Activated CD4-positive, alpha-beta T cell treated with anti-CD3 and anti-CD28 coated beads for 24 hours (primary cell): ENCODE measurements around the gene C6orf47.

Experiments
- DNase-seq, 2 donors: peaks; one replicate each; pipeline ENCODE4 v3.0.0-alpha.2; 2020; ENCODE audit warnings: low read depth in 2 of 2

Gene C6orf47

DNA sequence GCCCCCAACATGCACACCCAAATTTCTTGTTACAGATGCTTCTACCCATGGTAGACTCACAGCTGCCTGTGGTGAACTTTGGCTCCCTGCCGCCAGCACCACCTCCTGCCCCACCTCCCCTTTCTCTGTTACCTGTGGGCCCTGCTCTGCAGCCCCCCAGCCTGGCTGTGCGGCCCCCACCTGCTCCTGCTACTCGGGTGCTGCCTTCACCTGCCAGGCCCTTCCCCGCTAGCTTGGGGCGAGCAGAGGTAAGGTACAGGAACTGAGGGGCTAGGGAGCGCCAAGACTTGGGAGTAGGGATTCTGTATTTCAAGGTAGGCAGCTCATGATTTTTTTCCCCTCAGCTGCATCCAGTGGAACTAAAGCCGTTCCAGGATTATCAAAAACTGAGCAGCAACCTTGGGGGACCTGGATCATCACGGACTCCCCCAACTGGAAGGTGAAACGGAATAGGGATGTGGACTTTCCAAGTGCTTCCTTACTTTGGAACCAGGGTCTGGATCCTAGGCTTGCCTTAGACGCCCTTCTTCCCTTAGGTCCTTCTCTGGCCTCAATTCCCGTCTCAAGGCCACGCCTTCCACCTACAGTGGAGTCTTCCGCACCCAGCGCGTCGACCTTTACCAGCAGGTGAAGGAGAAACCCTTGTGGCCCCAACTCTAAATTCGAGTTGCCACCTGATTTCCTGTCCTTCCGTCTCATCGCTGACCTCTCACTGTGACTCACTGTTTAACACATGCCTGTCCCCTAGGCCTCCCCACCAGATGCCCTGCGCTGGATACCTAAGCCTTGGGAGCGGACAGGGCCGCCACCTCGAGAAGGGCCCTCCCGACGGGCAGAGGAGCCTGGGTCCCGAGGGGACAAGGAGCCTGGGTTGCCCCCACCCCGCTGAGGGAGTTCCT is 23.6 kb downstream of the C6orf47 start:
- DNase-seq = no peak

GRCh38 chr6:31634969-31635575 is 25.5 kb downstream of the C6orf47 start:
- DNase-seq = no peak

- no peak for DNase-seq
Observed at GRCh38 chr6:31634131-31634530, 26.4 kb downstream of the C6orf47 start.

DNA sequence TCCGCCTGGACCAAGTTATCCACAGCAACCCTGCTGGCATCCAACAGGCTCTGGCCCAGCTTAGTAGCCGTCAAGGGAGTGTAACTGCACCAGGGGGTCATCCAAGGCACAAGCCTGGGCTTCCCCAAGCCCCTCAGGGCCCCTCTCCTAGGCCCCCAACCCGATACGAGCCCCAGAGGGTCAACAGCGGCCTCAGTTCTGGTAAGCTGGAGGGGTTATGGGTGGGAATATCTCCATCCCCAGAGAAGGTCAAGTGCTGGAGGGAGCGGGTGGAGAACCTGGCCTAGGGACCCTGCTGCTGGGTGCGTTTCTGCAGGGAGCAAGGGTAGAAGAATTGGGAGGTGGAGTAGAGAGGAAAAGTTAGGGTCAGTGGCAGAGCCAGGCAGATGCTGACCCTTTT is 27.1 kb downstream of the C6orf47 start:
- no peak for DNase-seq

GRCh38 chr6:31632279-31632946 is 28.2 kb downstream of the C6orf47 start:
- no peak for DNase-seq

GRCh38 chr6:31631681-31632278 is 28.8 kb downstream of the C6orf47 start:
- no peak for DNase-seq

DNA sequence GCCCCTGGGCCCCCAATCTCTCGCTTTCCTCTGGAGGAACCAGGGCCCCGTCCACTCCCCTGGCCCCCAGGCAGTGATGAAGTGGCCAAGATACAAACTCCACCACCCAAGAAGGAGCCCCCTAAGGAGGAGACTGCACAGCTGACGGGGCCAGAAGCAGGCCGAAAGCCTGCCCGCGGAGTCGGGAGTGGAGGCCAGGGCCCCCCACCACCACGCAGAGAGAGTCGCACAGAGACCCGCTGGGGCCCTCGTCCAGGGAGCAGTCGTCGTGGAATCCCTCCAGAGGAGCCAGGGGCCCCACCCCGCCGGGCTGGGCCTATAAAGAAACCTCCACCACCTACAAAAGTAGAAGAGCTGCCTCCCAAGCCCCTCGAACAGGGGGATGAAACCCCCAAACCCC is 29.4 kb downstream of the C6orf47 start:
- no peak for DNase-seq

- DNase-seq = no peak
Observed at GRCh38 chr6:31630177-31630934, 30.2 kb downstream of the C6orf47 start.

DNA sequence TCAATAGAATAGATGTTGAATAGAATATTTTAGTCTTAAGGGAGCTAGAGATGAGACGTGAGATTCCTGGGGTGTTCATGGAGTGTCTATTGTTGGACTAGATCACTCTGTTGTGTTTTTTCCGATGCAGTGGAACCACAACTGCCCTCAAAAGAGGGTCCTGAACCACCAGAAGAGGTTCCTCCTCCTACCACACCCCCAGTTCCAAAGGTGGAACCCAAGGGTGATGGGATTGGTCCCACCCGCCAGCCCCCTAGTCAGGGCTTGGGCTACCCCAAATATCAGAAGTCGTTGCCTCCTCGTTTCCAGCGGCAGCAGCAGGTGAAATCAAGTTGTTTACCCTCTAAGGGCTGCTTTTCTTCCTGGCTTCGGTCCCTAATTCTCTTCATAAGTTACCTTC is 31.6 kb downstream of the C6orf47 start:
- DNase-seq = no peak

- no peak for DNase-seq
Observed at GRCh38 chr6:31627690-31628287, 32.8 kb downstream of the C6orf47 start.

GRCh38 chr6:31626952-31627351 is 33.6 kb downstream of the C6orf47 start:
- no peak for DNase-seq

- DNase-seq = no peak
Observed at GRCh38 chr6:31624070-31624469, 36.5 kb downstream of the C6orf47 start.

- DNase-seq = no peak
Observed at GRCh38 chr6:31622684-31623091, 37.9 kb downstream of the C6orf47 start.

DNA sequence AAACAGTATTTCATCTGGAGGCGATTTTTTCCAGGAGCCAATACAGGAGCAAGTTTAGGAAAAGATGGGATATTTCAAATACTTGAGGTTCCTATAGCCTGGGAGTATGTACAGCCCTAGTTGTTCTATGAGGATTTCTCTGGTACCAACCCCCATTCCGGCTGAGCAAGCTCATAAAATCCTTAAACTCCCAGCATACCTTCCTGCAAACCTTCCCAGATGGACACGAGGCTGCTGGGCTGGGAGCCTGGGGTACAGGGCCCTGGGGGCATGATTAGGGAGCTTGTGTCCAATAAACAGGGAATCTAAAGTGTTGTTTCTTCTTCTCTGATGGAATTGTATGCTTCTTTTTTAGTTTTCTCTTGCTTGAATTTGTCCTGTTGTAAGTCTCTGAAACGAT is 38.6 kb downstream of the C6orf47 start:
- DNase-seq = no peak

DNA sequence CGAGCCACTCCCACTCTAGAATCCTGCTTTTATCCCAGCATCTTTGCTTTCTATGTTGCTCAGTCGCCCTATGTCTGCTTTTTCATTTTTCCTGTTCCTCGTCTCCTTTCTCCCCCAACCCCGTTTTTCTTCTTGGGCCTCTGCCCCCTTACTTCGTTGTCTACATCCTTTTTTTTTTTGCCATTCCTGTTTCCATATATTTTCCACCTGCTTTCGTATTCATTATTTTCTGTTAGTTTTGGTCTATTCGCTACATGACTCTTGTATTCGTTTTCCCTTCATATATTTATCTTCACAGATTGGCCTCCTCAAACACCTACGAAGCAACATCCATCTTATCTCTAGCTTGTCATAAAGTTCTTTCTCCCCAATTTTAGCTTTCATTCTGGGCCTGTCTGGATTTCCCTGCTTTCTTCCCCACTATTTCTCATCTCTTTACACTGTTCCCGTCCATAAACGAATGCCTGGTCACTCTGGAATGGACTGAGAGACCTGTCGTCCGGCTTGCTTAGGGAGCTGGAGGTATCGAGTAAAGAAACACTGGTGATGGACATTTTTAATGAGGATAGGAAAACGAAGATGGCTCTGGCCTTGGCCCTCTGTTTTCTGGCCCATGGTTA is 39.1 kb downstream of the C6orf47 start:
- DNase-seq = no peak

GRCh38 chr6:31620586-31621319 is 39.8 kb downstream of the C6orf47 start, which contains the start of gene PRRC2A:
TSS of gene PRRC2A (plus strand) at chr6:31620715. CDS start at chr6:31622790, 2,075 bp downstream.
- peak in 1 of 2 donors; percentile 96 for DNase-seq

- peak; percentile 94 to 96 for DNase-seq
Observed at GRCh38 chr6:31619805-31620585, 40.6 kb downstream of the C6orf47 start.

GRCh38 chr6:31617010-31617409 is 43.6 kb downstream of the C6orf47 start:
- no peak for DNase-seq

- no peak for DNase-seq
Observed at GRCh38 chr6:31615748-31616147, 44.8 kb downstream of the C6orf47 start.
